HepG2 (cell line): ENCODE measurements around the gene ECT2. TPM values are rescaled to one million over a fixed set of nuclear protein-coding genes. Genes with fewer than 3 reads are reported as not detected.
A peak's percentile ranks its signal among the peaks of the same experiment; 100 is the strongest.

Experiments used
- DR1 ChIP-seq: sonication (generic); formaldehyde crosslinking; IDR thresholded peaks from 2 replicates; pipeline ENCODE4 v1.8.0; 2021; ENCODE audit warnings: mild to moderate bottlenecking, missing genetic modification reagents, inconsistent platforms
- ELF4 ChIP-seq: sonication (generic); formaldehyde crosslinking; IDR thresholded peaks from 2 replicates; pipeline ENCODE4 v1.5.0; 2020; ENCODE audit warnings: missing genetic modification reagents, mild to moderate bottlenecking, moderate library complexity, borderline replicate concordance
- HNRNPH1 ChIP-seq: fragments of 200-400 bp; formaldehyde crosslinking; optimal IDR thresholded peaks from 2 replicates; pipeline ENCODE3; 2017; ENCODE audit warnings: mild to moderate bottlenecking, low read depth, low read length
- HOXD1 ChIP-seq: sonication (generic); formaldehyde crosslinking; IDR thresholded peaks from 2 replicates; pipeline ENCODE4 v1.5.0; 2020; ENCODE audit warnings: missing genetic modification reagents
- MAZ ChIP-seq, 2 experiments: sonication (generic) in 1 of 2; formaldehyde crosslinking in 1 of 2; IDR thresholded peaks; 2 replicates each; pipeline versions ENCODE4 v1.5.0 to v1.6.1; 2012 to 2020; ENCODE audit warnings: low read depth in 2 of 2, mild to moderate bottlenecking in 2 of 2, borderline replicate concordance in 1 of 2, improper control_type of control experiment in 1 of 2, low read length in 1 of 2, missing genetic modification reagents in 1 of 2, moderate library complexity in 1 of 2
- NFIB ChIP-seq: sonication (generic); formaldehyde crosslinking; IDR thresholded peaks from 2 replicates; pipeline ENCODE4 v1.9.0; 2021; ENCODE audit warnings: missing genetic modification reagents, mild to moderate bottlenecking, borderline replicate concordance
- PREB ChIP-seq: sonication (generic); formaldehyde crosslinking; IDR thresholded peaks from 2 replicates; pipeline ENCODE4 v1.4.0; 2020; ENCODE audit warnings: missing genetic modification reagents
- THAP8 ChIP-seq: sonication (generic); formaldehyde crosslinking; IDR thresholded peaks from 2 replicates; pipeline ENCODE4 v1.5.1; 2020; ENCODE audit warnings: missing genetic modification reagents, mild to moderate bottlenecking, borderline replicate concordance
- USF2 ChIP-seq, 2 experiments: sonication (generic) in 1 of 2; formaldehyde crosslinking in 1 of 2; IDR thresholded peaks; 2 replicates each; pipeline versions ENCODE4 v1.5.1 to v1.6.1; 2011 to 2020; ENCODE audit warnings: borderline replicate concordance in 1 of 2, low read depth in 1 of 2, low read length in 1 of 2, mild to moderate bottlenecking in 1 of 2, missing genetic modification reagents in 1 of 2, moderate library complexity in 1 of 2
- ZBTB3 ChIP-seq: sonication (generic); formaldehyde crosslinking; IDR thresholded peaks from 2 replicates; pipeline ENCODE4 v1.4.0; 2020; ENCODE audit warnings: low read depth, mild to moderate bottlenecking, moderate library complexity, missing genetic modification reagents, borderline replicate concordance
- ZBTB7B ChIP-seq: sonication (generic); formaldehyde crosslinking; IDR thresholded peaks from 2 replicates; pipeline ENCODE4 v1.4.0; 2020; ENCODE audit warnings: missing genetic modification reagents
- ZNF10 ChIP-seq: sonication (generic); formaldehyde crosslinking; IDR thresholded peaks from 2 replicates; pipeline ENCODE4 v1.4.0; 2020; ENCODE audit warnings: mild to moderate bottlenecking, low read depth, missing genetic modification reagents, borderline replicate concordance
- ZNF207 ChIP-seq: fragments of 450-650 bp; IDR thresholded peaks from 2 replicates; pipeline ENCODE4 v1.6.1; 2016; ENCODE audit warnings: antibody characterized with exemption, borderline replicate concordance
- ZNF251 ChIP-seq: sonication (generic); formaldehyde crosslinking; IDR thresholded peaks from 2 replicates; pipeline ENCODE4 v1.9.0; 2021; ENCODE audit warnings: mild to moderate bottlenecking, missing genetic modification reagents
- ZNF326 ChIP-seq: sonication (generic); formaldehyde crosslinking; IDR thresholded peaks from 2 replicates; pipeline ENCODE4 v1.4.0; 2020; ENCODE audit warnings: missing genetic modification reagents, borderline replicate concordance
- ZNF580 ChIP-seq: IDR thresholded peaks from 2 replicates; pipeline ENCODE4 v1.6.1; 2016; ENCODE audit warnings: low read depth, borderline replicate concordance
- ZNF746 ChIP-seq: sonication (generic); formaldehyde crosslinking; IDR thresholded peaks from 2 replicates; pipeline ENCODE4 v1.8.0; 2022; ENCODE audit warnings: mild to moderate bottlenecking, missing genetic modification reagents
- ZNF747 ChIP-seq: sonication (generic); formaldehyde crosslinking; IDR thresholded peaks from 2 replicates; pipeline ENCODE4 v1.8.1; 2023; ENCODE audit warnings: missing genetic modification reagents, mild to moderate bottlenecking, borderline replicate concordance
- ZNF775 ChIP-seq: sonication (generic); formaldehyde crosslinking; IDR thresholded peaks from 2 replicates; pipeline ENCODE4 v1.4.0; 2020; ENCODE audit warnings: missing genetic modification reagents, mild to moderate bottlenecking, moderate library complexity, borderline replicate concordance
- ZNF816 ChIP-seq: sonication (generic); formaldehyde crosslinking; IDR thresholded peaks from 2 replicates; pipeline ENCODE4 v1.8.0; 2022; ENCODE audit warnings: missing genetic modification reagents, mild to moderate bottlenecking, borderline replicate concordance
- ZSCAN20 ChIP-seq: sonication (generic); formaldehyde crosslinking; IDR thresholded peaks from 2 replicates; pipeline ENCODE4 v1.4.0; 2020; ENCODE audit warnings: missing genetic modification reagents, mild to moderate bottlenecking, borderline replicate concordance
- ZZZ3 ChIP-seq: sonication (generic); formaldehyde crosslinking; IDR thresholded peaks from 2 replicates; pipeline ENCODE4 v1.4.0; 2020; ENCODE audit warnings: missing genetic modification reagents, mild to moderate bottlenecking, borderline replicate concordance
- polyA plus RNA-seq, 8 experiments: library from polyadenylated mRNA; depleted of rRNA in 3 of 8; stranded (reverse) in 7 of 8; unstranded in 1 of 8; fragments of >200 nt; fragmentation: Illumina TruSeq in 4 of 8; extraction: Trizol in 4 of 8; gene quantifications; 2 replicates each; pipeline versions ENCODE4 v1.2.1 to v1.2.3, GENCODE V29; 2011 to 2016; ENCODE audit warnings: low read depth in 4 of 8, missing spikeins in 1 of 8, mixed read lengths in 1 of 8; ENCODE audit not compliant: insufficient read depth in 1 of 8
- total RNA-seq, 5 experiments: library from RNA; depleted of rRNA; stranded (reverse); fragments of >200 nt; fragmentation: Illumina TruSeq; extraction: Trizol; gene quantifications; 2 replicates each; pipeline ENCODE4 v1.2.3, GENCODE V29; 2016; ENCODE audit warnings: low read depth in 1 of 5

Gene ECT2
- total and polyA plus RNA-seq, 2 of the 13 experiments (the other 11 are each of a cell fraction or from before 2014, with no cell fraction given) = 21.6 to 52.0 TPM

- TF ChIP-seq ZNF816 (CRISPR knock-in tag) = peak; percentile 39; the same call in 1 of the 2 replicates
- TF ChIP-seq MAZ (IDR thresholded peaks at IDR 0.05; ENCODE audit: borderline replicate concordance, low read depth, low read length) = 0 out of 2 replicates have a peak, but pooled peaks have one; percentile 45
- no peak for TF ChIP-seq MAZ (CRISPR knock-in tag; IDR thresholded peaks at IDR 0.05; ENCODE audit: low read depth)
- TF ChIP-seq ZNF580 (CRISPR knock-in tag) = 0 out of 2 replicates have a peak, but pooled peaks have one; percentile 27
- no peak for TF ChIP-seq USF2 (IDR thresholded peaks at IDR 0.05; ENCODE audit: low read depth, low read length)
- TF ChIP-seq USF2 (CRISPR knock-in tag; IDR thresholded peaks at IDR 0.05; ENCODE audit: borderline replicate concordance) = no peak
- no peak for TF ChIP-seq ZNF251
- TF ChIP-seq PREB (CRISPR knock-in tag) = no peak
- TF ChIP-seq ZNF775 = no peak
- no peak; the same call in 1 of the 2 replicates for TF ChIP-seq ZBTB7B (CRISPR knock-in tag)
- peak; percentile 74; the same call in 1 of the 2 replicates for TF ChIP-seq DR1 (CRISPR knock-in tag)
- TF ChIP-seq HOXD1 = no peak
- TF ChIP-seq ZNF746 (CRISPR knock-in tag) = no peak
- no peak for TF ChIP-seq ZNF10 (CRISPR knock-in tag)
- TF ChIP-seq ZSCAN20 = peak; percentile 33; the same call in 1 of the 2 replicates
- TF ChIP-seq ZNF207 = no peak
- no peak for TF ChIP-seq ZNF326 (CRISPR knock-in tag)
- TF ChIP-seq ZNF747 = 0 out of 2 replicates have a peak, but pooled peaks have one; percentile 39
- TF ChIP-seq ZZZ3 (CRISPR knock-in tag) = no peak
- TF ChIP-seq HNRNPH1 = no peak
- peak; percentile 48; the same call in 1 of the 2 replicates for TF ChIP-seq ELF4
- no peak for TF ChIP-seq NFIB
- no peak for TF ChIP-seq ZBTB3 (CRISPR knock-in tag)
- no peak for TF ChIP-seq THAP8 (CRISPR knock-in tag)
Measured at GRCh38 chr3:172750368-172751174, at the start of gene ECT2 (continued).
